ENCODE measurements around the gene DPF3. TPM values are rescaled to one million over a fixed set of nuclear protein-coding genes. Genes with fewer than 3 reads are reported as not detected.

DPF3 gene
- total RNA-seq, 1 donor from 2014 or later: 2.7 TPM

- intact Hi-C loops (cut with micrococcal nuclease): no loop called here
Measured at GRCh38 chr14:72608391-72609204, 285.3 kb downstream of the DPF3 start.

- intact Hi-C loops (cut with micrococcal nuclease): no loop called here
Measured at GRCh38 chr14:72607386-72608130, 286.3 kb downstream of the DPF3 start.

DNA sequence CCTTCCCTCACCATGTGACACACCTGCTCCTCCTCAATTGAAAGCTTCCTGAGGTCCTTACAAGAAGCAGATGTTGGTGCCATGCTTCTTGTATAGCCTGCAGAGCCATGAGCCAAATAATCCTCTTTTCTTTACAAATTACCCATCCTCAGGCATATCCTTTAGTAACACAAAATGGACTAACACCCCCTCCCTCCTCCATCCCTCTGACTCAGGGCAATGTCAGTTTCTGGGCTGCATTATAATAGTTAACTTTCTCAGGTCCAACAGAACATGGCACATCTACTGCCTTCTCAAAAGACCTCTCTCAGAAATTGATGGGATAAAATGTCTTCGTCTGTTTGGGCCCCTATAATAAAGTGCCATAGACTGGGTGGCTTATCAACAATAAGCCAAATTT lies 287.0 kb downstream of the DPF3 start:
- intact Hi-C loops (cut with micrococcal nuclease): no loop called here

- intact Hi-C loops (cut with micrococcal nuclease): no loop called here
Measured at GRCh38 chr14:72605921-72606220, 288.0 kb downstream of the DPF3 start.

DNA sequence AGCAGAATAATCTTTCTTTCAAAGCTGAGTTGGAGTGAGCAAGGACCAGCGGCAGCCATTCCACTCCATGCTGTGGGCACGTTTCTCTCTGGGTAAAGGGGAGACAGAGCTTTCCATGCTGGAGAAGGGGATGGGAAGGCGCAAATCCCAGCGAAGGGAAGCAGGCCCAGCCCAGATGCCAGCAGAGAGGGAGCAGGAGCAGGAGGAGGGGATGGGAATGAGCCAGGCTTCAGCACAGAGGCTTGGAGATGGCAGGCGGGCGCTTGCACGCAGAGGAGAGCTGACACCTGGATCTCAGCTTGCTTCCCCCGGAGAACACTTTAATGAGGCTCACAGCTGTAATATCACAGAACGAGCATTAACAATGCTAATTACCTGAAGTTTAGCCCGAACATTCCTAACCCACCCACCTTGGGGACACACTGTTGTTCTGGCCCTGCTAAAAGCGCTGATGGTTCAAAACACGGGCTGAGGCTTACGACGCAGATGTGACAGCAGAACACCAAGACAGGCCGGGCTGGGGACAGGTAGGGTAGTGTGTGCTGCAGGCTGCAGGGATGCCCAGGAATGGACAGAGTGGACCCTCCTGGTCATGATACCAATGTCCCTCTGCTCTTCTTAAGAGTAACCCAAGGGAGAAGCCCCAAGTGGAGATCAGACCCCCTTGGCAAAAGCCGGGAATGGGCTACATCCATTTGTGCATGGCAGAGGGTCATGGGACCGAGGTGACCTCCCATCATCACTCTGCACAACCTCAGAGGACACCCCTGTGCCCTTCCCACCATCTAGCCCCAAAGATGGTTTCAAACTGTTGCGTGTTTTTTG lies 288.6 kb downstream of the DPF3 start:
- intact Hi-C loops (cut with micrococcal nuclease): no loop called here

- intact Hi-C loops (cut with micrococcal nuclease): no loop called here
Measured at GRCh38 chr14:72604133-72604532, 289.8 kb downstream of the DPF3 start.

- intact Hi-C loops (cut with micrococcal nuclease): no loop called here
Measured at GRCh38 chr14:72603639-72604038, 290.3 kb downstream of the DPF3 start.

DNA sequence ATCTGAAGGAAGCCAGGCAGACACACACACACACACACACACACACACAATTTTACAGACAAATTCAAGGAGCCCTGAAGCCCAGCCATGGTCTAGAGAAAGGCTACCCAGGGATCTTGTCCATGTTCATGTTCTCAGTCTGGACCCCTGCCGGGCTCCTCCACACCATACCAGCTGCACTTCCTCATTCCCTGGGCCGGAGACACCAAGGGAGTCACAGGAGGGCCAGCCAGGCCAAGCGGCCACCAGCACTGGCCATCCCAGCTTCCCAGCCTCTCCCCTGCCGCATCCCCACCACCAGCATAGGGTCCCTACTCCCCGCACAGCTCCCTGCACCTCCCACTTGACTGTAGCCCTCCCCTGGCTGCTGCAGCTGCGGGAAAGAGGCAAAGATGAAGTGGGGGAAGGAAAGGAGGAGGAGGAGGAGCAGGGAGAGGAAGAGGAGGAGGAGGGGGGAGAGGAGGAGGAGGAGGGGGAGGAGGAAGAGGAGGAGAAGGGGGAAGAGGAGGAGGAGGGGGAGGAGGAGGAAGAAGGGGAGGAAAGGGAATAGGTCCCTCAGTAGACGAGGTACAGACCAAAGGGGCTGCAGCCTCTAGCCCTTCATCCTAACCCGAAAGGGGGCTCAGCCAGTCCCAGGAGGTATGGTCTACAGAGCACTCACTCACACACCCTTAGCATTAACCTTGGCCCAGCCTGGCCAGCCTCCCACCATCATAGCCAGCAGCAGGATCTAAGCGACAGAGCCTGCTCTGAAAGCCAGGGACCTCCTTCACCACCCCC lies 293.2 kb downstream of the DPF3 start:
- intact Hi-C loops (cut with micrococcal nuclease): no loop called here

DNA sequence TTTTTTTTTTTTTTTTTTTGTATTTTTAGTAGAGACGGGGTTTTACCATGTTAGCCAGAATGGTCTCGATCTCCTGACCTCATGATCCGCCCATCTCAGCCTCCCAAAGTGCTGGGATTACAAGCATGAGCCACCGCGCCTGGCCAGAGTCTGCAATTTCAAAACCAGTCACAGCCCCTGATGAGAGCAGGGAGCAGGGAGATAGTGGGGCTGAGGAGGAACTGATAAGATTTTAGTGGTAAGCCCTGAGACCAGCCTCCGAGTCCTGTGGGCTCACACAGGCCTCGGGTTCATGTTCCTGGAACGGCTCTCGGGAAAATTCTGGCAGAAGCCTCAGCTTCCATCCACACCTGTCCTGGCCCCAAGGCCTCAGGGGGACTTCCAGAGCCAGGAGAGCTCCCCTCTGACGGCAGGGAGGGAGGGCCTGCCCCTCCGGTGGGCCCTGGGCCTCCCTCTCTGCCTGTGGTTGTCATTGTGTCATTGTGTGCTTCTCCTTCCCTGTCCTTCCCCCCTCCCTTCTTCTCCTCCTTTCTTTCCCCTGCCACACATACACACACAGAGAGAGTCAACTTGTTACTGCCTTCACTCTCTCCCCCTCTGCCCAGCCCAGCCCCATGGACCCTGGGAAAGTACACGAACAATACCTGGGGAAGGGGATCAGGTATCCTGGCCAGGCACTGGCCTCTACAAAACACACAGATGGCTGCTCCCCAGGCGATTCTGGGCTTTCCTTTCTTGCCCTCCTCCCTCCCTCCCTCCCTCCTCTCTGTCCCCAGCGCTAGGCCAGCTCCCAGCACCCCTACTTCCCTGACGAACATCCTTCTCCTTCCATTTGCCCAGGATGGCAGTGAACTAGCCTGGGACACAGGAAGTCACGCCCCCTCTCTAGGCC lies 294.1 kb downstream of the DPF3 start:
- intact Hi-C loops (cut with micrococcal nuclease): loop anchor here (10.0 kb wide), 1 partner anchor 155 kb away; no protein-coding TSS in a partner anchor

DNA sequence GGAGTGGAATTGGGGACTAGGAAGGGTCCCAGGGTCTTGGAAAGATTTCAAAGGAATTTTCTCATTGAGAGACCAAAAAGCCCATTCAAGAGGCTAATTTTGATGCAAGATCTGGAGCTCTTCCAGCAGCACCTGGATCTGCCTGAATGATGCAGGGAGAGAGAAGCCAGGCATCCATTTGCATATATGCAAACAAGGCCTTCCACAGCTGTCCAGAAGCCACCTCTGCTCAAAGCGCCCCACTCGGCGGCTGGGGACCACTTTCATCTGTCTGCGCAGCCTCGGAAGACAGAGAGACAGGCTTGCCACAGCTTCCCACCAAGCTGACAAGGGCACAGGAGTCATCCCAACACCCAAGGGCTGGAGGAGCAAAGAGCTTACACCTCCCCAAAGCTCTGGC lies 295.6 kb downstream of the DPF3 start:
- intact Hi-C loops (cut with micrococcal nuclease): loop anchor here (10.0 kb wide), 1 partner anchor 154 kb away; no protein-coding TSS in a partner anchor

DNA sequence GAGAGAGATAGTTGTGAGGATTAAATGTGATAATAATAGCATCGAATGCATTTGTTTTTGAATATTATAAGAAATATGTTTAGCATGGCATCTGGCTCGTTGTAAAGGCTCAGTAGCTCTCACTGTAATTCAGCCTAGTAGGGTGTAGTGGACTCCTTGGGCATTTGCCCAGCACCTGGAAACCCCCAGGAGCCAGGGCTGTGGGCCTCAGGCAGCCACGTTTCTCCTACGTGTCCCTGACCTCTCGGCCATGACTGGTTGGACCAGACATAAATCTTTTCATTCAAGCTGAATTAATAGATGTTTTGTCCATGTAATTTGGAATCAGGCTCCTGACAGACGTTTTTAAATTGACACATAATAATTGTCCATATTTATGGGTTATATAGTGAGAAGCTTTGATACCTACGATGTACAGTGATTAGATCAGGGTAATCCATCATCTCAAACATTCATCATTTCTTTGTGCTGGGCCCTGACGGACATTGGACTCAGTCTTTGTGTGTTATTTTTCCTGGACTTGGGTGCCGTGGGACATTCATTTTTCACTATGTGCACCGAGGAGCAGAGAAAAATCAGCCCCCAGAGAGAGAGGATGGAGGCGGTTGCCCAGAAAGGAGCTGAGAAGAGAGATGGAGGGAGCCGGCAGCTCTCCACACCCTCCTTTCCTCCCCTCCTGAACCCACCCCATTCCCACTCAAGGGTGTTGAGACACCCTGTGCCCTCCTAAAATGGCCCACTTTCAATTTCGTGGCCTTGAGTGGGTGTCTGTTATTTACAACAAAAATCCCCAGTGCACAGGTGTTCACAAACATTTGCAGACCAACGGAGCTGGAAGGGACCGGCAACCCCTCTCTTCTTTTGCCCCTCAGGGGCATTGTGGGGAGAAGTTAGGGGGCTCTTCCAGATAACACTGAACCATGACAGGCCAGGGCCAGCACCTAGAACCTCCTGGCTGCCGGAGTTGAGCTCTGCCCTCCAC lies 296.4 kb downstream of the DPF3 start:
- intact Hi-C loops (cut with micrococcal nuclease): loop anchor here (10.0 kb wide), 1 partner anchor 153 kb away; no protein-coding TSS in a partner anchor

DNA sequence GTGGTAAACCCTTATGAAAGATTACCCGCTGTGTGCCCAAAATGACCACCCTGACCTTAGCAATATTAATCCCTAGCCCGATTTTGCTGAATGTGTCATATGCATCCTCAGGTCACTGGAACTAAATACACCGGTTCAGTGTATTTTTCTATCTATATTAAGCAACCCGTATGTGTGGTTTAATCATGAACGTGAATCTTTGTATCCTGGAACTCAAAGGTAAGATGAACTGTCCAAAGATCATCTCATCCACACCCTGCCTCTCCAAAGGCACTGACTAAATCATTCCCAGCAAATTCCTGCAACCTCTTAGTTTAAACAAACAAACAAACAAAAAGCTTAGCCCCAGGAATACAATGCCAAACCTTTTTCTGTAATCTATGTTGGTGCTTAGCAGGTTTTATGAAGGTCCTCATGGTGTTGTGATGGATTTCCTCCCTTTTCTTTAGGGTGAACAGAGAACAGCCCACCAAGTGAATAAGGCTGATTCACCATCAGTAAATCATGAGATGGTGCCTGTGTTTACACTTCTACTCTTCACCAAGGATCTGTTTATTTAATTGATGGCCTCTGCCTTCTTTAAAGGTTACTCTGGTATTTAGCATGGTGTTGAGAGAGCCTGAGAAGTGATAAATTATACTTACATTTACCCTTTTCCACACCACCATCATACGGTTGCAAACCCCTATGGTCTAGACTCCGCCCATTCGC lies 298.6 kb downstream of the DPF3 start:
- intact Hi-C loops (cut with micrococcal nuclease): loop anchor here (2.0 to 10.0 kb wide), 4 partner anchors 61 to 299 kb away; partner anchors contain the start of gene DPF3

GRCh38 chr14:72594099-72594901 lies 299.6 kb downstream of the DPF3 start:
- intact Hi-C loops (cut with micrococcal nuclease): loop anchor here (1.0 to 10.0 kb wide), 5 partner anchors 59 to 301 kb away; partner anchors contain the start of gene DPF3

DNA sequence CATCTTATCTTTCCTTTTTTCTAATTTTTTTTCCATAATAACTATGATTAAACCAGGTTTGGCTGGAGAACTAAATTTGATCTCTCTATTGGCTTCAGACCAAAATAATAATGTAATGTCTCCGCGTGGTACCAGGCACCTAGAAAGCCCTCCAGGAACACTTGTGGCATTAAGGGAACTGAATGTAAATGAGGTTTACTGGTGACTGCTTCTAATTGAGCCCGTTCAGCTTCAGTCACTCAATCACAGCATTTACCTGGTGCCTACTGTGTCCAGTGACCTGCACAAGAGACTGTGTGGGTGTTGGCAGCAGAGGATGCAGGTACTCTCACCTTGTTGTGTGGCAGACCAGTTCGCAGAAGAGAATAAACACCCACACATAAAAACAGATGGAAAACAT lies 302.5 kb downstream of the DPF3 start:
- intact Hi-C loops (cut with micrococcal nuclease): loop anchor here (10.0 kb wide), 1 partner anchor 147 kb away; no protein-coding TSS in a partner anchor

- intact Hi-C loops (cut with micrococcal nuclease): loop anchor here (10.0 kb wide), 1 partner anchor 146 kb away; no protein-coding TSS in a partner anchor
Measured at GRCh38 chr14:72590577-72590976, 303.3 kb downstream of the DPF3 start.

GRCh38 chr14:72589652-72590051 lies 304.2 kb downstream of the DPF3 start:
- intact Hi-C loops (cut with micrococcal nuclease): loop anchor here (10.0 kb wide), 1 partner anchor 145 kb away; no protein-coding TSS in a partner anchor

DNA sequence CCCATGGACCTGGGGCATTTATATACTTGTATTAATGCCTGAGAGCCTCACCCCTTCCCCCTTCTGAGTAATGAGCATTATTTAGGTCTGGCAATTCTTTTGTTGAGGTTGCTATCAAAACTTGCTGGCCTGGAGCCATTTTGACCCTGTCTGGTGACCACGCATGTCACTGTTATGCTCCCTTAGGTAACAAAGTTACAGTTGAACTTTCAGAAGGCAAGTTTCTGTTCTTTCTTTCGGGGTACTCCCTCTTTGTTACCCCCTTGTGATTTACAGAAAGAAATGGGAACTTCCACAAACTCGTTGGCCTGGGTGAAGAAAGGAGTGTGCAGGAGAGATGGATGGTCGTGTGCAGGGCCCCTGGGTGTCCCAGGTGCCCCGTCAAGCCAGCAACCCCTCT lies 305.4 kb downstream of the DPF3 start:
- intact Hi-C loops (cut with micrococcal nuclease): no loop called here
